ENCODE results near the gene ASPSCR1. TPM values are rescaled to one million over a fixed set of nuclear protein-coding genes. Genes with fewer than 3 reads are reported as not detected.

The ASPSCR1 gene
- total and polyA plus RNA-seq, 2 of the 13 experiments (the other 11 are each of a cell fraction or from before 2014, with no cell fraction given) = 274 to 314 TPM

DNA sequence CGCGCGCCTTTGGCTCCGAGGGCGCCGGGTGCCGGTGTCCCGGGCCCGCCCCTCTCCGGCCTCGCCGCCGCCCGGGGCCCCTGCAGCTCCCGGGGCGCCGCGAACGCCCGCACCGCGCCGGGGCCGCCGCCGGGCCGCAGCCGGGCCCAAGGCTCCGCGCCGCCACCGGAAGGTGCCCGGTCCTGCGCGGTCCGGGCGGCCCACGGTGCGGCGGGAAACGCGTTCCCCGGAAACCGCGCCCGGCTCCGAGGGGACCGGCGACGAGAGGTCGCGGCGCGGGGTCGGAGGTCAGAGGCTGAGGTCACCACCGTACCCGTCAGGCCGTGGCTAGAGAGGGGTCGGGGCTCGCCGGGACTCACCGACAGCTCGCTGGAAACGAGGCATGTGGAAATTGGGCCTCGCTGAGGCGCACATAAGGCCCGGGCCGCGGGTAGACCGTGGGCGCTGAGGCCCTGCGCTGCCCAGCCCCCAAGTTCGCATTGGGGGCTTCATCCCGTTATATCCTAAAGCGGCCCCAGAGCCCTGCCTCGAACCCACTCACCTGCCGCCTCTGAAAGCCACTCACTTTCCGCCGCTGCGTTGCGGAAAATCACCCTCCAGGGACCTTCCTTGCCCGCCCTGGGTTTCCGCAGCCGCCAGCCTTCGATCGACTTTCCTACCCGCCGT, 88.3 kb downstream of the ASPSCR1 start, which contains the start of gene DUS1L (continued):
- TF ChIP-seq, protein P1, sequence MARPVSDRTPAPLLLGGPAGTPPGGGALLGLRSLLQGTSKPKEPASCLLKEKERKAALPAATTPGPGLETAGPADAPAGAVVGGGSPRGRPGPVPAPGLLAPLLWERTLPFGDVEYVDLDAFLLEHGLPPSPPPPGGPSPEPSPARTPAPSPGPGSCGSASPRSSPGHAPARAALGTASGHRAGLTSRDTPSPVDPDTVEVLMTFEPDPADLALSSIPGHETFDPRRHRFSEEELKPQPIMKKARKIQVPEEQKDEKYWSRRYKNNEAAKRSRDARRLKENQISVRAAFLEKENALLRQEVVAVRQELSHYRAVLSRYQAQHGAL (CRISPR knock-in tag; IDR thresholded peaks at IDR 0.05; ENCODE audit: not compliant biosample characterization) = no peak
- TF ChIP-seq ZNF17 (CRISPR knock-in tag; IDR thresholded peaks at IDR 0.05) (no peak), ZNF556 (CRISPR knock-in tag; IDR thresholded peaks at IDR 0.05; ENCODE audit: borderline replicate concordance) (peak; percentile 97), GABPA (IDR thresholded peaks at IDR 0.05; ENCODE audit: low read depth, low read length) (no peak), GABPA (CRISPR knock-in tag; IDR thresholded peaks at IDR 0.05; ENCODE audit: low read depth) (peak; percentile 87), ZNF776 (CRISPR knock-in tag; IDR thresholded peaks at IDR 0.05) (peak; percentile 98), ZNF761 (CRISPR knock-in tag; conservative IDR thresholded peaks at IDR 0.05) (peak; percentile 70; the same call in 1 of the 2 replicates), CBX5 (CRISPR knock-in tag; IDR thresholded peaks at IDR 0.05; ENCODE audit: borderline replicate concordance) (peak; percentile 94), CHCHD3 (CRISPR knock-in tag; IDR thresholded peaks at IDR 0.05) (no peak), ZNF672 (CRISPR knock-in tag; IDR thresholded peaks at IDR 0.05) (no peak; the same call in 1 of the 2 replicates), ZNF260 (CRISPR knock-in tag; IDR thresholded peaks at IDR 0.05; ENCODE audit: borderline replicate concordance, low read depth) (no peak), ZNF160 (CRISPR knock-in tag; IDR thresholded peaks at IDR 0.05) (peak; percentile 95), MEIS2 (CRISPR knock-in tag; IDR thresholded peaks at IDR 0.05) (peak; percentile 93), BHLHE40 (IDR thresholded peaks at IDR 0.05; ENCODE audit: low read length) (peak; percentile 51; the same call in 1 of the 2 replicates), ZNF441 (CRISPR knock-in tag; IDR thresholded peaks at IDR 0.05; ENCODE audit: borderline replicate concordance) (peak; percentile 86)
- TF ChIP-seq, protein P2, sequence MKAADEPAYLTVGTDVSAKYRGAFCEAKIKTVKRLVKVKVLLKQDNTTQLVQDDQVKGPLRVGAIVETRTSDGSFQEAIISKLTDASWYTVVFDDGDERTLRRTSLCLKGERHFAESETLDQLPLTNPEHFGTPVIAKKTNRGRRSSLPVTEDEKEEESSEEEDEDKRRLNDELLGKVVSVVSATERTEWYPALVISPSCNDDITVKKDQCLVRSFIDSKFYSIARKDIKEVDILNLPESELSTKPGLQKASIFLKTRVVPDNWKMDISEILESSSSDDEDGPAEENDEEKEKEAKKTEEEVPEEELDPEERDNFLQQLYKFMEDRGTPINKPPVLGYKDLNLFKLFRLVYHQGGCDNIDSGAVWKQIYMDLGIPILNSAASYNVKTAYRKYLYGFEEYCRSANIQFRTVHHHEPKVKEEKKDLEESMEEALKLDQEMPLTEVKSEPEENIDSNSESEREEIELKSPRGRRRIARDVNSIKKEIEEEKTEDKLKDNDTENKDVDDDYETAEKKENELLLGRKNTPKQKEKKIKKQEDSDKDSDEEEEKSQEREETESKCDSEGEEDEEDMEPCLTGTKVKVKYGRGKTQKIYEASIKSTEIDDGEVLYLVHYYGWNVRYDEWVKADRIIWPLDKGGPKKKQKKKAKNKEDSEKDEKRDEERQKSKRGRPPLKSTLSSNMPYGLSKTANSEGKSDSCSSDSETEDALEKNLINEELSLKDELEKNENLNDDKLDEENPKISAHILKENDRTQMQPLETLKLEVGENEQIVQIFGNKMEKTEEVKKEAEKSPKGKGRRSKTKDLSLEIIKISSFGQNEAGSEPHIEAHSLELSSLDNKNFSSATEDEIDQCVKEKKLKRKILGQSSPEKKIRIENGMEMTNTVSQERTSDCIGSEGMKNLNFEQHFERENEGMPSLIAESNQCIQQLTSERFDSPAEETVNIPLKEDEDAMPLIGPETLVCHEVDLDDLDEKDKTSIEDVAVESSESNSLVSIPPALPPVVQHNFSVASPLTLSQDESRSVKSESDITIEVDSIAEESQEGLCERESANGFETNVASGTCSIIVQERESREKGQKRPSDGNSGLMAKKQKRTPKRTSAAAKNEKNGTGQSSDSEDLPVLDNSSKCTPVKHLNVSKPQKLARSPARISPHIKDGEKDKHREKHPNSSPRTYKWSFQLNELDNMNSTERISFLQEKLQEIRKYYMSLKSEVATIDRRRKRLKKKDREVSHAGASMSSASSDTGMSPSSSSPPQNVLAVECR (CRISPR knock-in tag; IDR thresholded peaks at IDR 0.05; ENCODE audit: borderline replicate concordance) = peak; percentile 95
- TF ChIP-seq, protein P3, sequence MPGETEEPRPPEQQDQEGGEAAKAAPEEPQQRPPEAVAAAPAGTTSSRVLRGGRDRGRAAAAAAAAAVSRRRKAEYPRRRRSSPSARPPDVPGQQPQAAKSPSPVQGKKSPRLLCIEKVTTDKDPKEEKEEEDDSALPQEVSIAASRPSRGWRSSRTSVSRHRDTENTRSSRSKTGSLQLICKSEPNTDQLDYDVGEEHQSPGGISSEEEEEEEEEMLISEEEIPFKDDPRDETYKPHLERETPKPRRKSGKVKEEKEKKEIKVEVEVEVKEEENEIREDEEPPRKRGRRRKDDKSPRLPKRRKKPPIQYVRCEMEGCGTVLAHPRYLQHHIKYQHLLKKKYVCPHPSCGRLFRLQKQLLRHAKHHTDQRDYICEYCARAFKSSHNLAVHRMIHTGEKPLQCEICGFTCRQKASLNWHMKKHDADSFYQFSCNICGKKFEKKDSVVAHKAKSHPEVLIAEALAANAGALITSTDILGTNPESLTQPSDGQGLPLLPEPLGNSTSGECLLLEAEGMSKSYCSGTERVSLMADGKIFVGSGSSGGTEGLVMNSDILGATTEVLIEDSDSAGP (CRISPR knock-in tag; IDR thresholded peaks at IDR 0.05; ENCODE audit: borderline replicate concordance) = peak; percentile 98
- TF ChIP-seq, protein P4, sequence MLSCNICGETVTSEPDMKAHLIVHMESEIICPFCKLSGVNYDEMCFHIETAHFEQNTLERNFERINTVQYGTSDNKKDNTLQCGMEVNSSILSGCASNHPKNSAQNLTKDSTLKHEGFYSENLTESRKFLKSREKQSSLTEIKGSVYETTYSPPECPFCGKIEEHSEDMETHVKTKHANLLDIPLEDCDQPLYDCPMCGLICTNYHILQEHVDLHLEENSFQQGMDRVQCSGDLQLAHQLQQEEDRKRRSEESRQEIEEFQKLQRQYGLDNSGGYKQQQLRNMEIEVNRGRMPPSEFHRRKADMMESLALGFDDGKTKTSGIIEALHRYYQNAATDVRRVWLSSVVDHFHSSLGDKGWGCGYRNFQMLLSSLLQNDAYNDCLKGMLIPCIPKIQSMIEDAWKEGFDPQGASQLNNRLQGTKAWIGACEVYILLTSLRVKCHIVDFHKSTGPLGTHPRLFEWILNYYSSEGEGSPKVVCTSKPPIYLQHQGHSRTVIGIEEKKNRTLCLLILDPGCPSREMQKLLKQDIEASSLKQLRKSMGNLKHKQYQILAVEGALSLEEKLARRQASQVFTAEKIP (CRISPR knock-in tag; IDR thresholded peaks at IDR 0.05; ENCODE audit: borderline replicate concordance) = no peak
